Measurements from ENCODE around the gene DRD2.

The DRD2 gene

GRCh38 chr11:113397821-113398220, 77.4 kb downstream of the DRD2 start:
- DNase-seq, result no peak
- Histone ChIP-seq H3K9ac (ENCODE audit: low read length) (no peak overlapping the region), H2AFZ (ENCODE audit: low read length) (no peak overlapping the region), H3K9me2 (replicated peaks; ENCODE audit: insufficient read depth, low read length) (no peaks in the 10 kb centered on the region), H3K36me3 (replicated peaks; ENCODE audit: insufficient read depth, low read length) (no peaks in the 10 kb centered on the region), H3K4me2 (ENCODE audit: low read depth, low read length) (no peak overlapping the region), H3K4me1 (ENCODE audit: low read length) (no peaks in the 10 kb centered on the region), H3K27ac (ENCODE audit: low read length) (no peak overlapping the region), H4K20me1 (ENCODE audit: insufficient read depth, low read length) (no peaks in the 10 kb centered on the region), H3K9me3 (replicated peaks; ENCODE audit: insufficient read depth, low read length) (no peaks in the 10 kb centered on the region), H3K4me3 (ENCODE audit: low read length) (no peak overlapping the region), H3F3A (ENCODE audit: insufficient read depth, low read length) (no peaks in the 10 kb centered on the region), H3K79me2 (ENCODE audit: low read length) (no peaks in the 10 kb centered on the region), H3K27me3 (replicated peaks; ENCODE audit: insufficient read depth, low read length) (no peaks in the 10 kb centered on the region)
- TF ChIP-seq EZH2phosphoT487 (IDR thresholded peaks at IDR 0.05; ENCODE audit: low read length) (no peak), EZH2 (optimal IDR thresholded peaks at IDR 0.05; ENCODE audit: low read depth, low read length) (no peak)
- TF ChIP-seq, protein P1, sequence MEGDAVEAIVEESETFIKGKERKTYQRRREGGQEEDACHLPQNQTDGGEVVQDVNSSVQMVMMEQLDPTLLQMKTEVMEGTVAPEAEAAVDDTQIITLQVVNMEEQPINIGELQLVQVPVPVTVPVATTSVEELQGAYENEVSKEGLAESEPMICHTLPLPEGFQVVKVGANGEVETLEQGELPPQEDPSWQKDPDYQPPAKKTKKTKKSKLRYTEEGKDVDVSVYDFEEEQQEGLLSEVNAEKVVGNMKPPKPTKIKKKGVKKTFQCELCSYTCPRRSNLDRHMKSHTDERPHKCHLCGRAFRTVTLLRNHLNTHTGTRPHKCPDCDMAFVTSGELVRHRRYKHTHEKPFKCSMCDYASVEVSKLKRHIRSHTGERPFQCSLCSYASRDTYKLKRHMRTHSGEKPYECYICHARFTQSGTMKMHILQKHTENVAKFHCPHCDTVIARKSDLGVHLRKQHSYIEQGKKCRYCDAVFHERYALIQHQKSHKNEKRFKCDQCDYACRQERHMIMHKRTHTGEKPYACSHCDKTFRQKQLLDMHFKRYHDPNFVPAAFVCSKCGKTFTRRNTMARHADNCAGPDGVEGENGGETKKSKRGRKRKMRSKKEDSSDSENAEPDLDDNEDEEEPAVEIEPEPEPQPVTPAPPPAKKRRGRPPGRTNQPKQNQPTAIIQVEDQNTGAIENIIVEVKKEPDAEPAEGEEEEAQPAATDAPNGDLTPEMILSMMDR (IDR thresholded peaks at IDR 0.05; ENCODE audit: low read length), result no peak

DNA sequence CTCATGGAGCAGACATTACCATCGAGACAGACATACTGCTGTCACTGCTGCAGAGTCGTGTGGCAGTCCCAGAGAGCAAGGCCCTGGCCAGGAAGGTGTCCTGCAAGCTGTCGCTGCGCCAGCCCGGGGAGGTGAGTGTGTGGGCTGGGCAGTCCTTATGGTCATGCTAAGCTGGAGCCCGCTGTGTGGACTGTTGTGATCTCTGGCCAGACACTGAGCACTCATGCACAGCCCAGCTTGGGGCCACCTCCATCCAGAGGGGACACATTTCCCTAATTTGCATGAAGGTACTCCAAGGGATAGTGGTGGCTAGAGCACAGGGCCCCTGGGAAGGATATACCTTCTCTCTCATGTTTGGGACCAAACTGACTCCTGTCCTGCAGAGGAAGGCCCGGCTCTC, 78.0 kb downstream of the DRD2 start:
- Histone ChIP-seq H3K27me3 (replicated peaks; ENCODE audit: insufficient read depth, low read length) (no peaks in the 10 kb centered on the region), H3K4me3 (ENCODE audit: low read length) (no peak overlapping the region), H3K9me2 (replicated peaks; ENCODE audit: insufficient read depth, low read length) (no peaks in the 10 kb centered on the region), H3F3A (ENCODE audit: insufficient read depth, low read length) (0 out of 2 replicates have a peak, but pooled peaks cover under 1% of the 10 kb centered on the region), H3K4me1 (ENCODE audit: low read length) (peaks cover 5% of the 10 kb centered on the region), H3K36me3 (replicated peaks; ENCODE audit: insufficient read depth, low read length) (no peaks in the 10 kb centered on the region), H2AFZ (ENCODE audit: low read length) (no peak overlapping the region), H3K27ac (ENCODE audit: low read length) (no peak overlapping the region), H3K9ac (ENCODE audit: low read length) (no peak overlapping the region), H4K20me1 (ENCODE audit: insufficient read depth, low read length) (no peaks in the 10 kb centered on the region), H3K79me2 (ENCODE audit: low read length) (no peaks in the 10 kb centered on the region), H3K4me2 (ENCODE audit: low read depth, low read length) (no peak overlapping the region), H3K9me3 (replicated peaks; ENCODE audit: insufficient read depth, low read length) (no peaks in the 10 kb centered on the region)
- DNase-seq, result no peak
- no peak for TF ChIP-seq EZH2phosphoT487 (IDR thresholded peaks at IDR 0.05; ENCODE audit: low read length)
- TF ChIP-seq EZH2 (optimal IDR thresholded peaks at IDR 0.05; ENCODE audit: low read depth, low read length), result no peak
- TF ChIP-seq, protein P1 (IDR thresholded peaks at IDR 0.05; ENCODE audit: low read length), result no peak

DNA sequence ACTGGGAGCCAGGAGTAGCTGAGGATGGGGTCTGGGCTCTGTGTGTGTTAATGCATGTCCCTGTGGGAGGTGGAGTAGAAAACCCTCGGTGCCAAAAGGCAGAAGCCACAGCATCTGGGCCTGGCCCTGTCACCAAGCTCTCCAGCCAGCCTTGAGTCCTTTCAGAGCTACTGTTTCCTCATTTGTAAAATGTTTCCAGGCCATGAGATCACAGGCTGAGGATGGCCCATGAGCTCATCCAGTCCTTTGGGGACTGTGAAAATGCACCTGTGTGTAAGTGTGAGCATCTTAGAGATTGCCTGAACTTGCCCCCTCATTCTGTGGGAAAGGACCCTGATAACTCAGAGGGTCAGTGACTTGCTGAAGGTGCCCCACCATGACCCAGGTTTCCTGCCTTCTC, 78.5 kb downstream of the DRD2 start:
- H3K36me3 ChIP-seq (replicated peaks; ENCODE audit: insufficient read depth, low read length), result no peaks in the 10 kb centered on the region
- no peak for DNase-seq
- H3K79me2 ChIP-seq (ENCODE audit: low read length), result no peaks in the 10 kb centered on the region
- H3K9me3 ChIP-seq (replicated peaks; ENCODE audit: insufficient read depth, low read length), result no peaks in the 10 kb centered on the region
- no peaks in the 10 kb centered on the region for H3K9me2 ChIP-seq (replicated peaks; ENCODE audit: insufficient read depth, low read length)
- H3K9ac ChIP-seq (ENCODE audit: low read length), result no peak overlapping the region
- no peaks in the 10 kb centered on the region for H4K20me1 ChIP-seq (ENCODE audit: insufficient read depth, low read length)
- no peaks in the 10 kb centered on the region for H3K27me3 ChIP-seq (replicated peaks; ENCODE audit: insufficient read depth, low read length)
- no peak overlapping the region for H3K27ac ChIP-seq (ENCODE audit: low read length)
- H3K4me1 ChIP-seq (ENCODE audit: low read length), result peaks cover 10% of the 10 kb centered on the region
- no peak overlapping the region for H2AFZ ChIP-seq (ENCODE audit: low read length)
- no peak overlapping the region for H3K4me3 ChIP-seq (ENCODE audit: low read length)
- H3F3A ChIP-seq (ENCODE audit: insufficient read depth, low read length), result peaks cover 5% of the 10 kb centered on the region; the same call in 1 of the 2 replicates
- H3K4me2 ChIP-seq (ENCODE audit: low read depth, low read length), result no peak overlapping the region
- TF ChIP-seq, protein P1 (IDR thresholded peaks at IDR 0.05; ENCODE audit: low read length), result no peak
- TF ChIP-seq EZH2phosphoT487 (IDR thresholded peaks at IDR 0.05; ENCODE audit: low read length), result no peak
- TF ChIP-seq EZH2 (optimal IDR thresholded peaks at IDR 0.05; ENCODE audit: low read depth, low read length), result no peak

All from MM.1S (cell line).